IMR-90 (cell line): Measurements from ENCODE around the gene DIPK1A. TPM values are rescaled to one million over a fixed set of nuclear protein-coding genes. Genes with fewer than 3 reads are reported as not detected.

Experiments used
- ATAC-seq: fragments of 200-7000 bp; cut with Tn5 transposase; 2 replicates; pipeline ENCODE4 v1.9.1; 2020; ENCODE audit warnings: low read depth, mild to moderate bottlenecking, moderate library complexity
- BruUV-seq: library from RNA; stranded (reverse); fragments of 400-500 nt; replicated peaks from 2 replicates; lab custom pipeline; 2021; lab: Mats Ljungman, UMichigan
- CTCF ChIA-PET: fragments of 300-600 bp; formaldehyde crosslinking; extraction: SDS; loops from one replicate; lab custom pipeline; 2021; ENCODE audit warnings: antibody characterized with exemption; lab: Yijun Ruan, JAX
- POLR2A ChIA-PET: fragments of 300-600 bp; sonication (Branson Sonifier 250); formaldehyde crosslinking; loops from one replicate; lab custom pipeline; 2022; ENCODE audit warnings: antibody characterized with exemption; ENCODE audit not compliant: unreplicated experiment; lab: Charles Lee
- DNase-seq: peaks from one replicate; pipeline ENCODE4 v3.0.0; 2013
- H2AFZ ChIP-seq: replicated peaks from 2 replicates; pipeline ENCODE3; 2013; ENCODE audit warnings: low read length, mild to moderate bottlenecking; ENCODE audit not compliant: poor library complexity
- H2AK5ac ChIP-seq: 2 replicates; pipeline ENCODE4 v1.6.1; 2013; ENCODE audit warnings: low read depth, low read length, inconsistent platforms
- H2AK9ac ChIP-seq: replicated peaks from 2 replicates; pipeline ENCODE3; 2013; ENCODE audit warnings: mild to moderate bottlenecking, low read depth, low read length, moderate library complexity; ENCODE audit not compliant: poor library complexity
- H2BK120ac ChIP-seq: 2 replicates; pipeline ENCODE4 v1.6.1; 2013; ENCODE audit warnings: low read depth, low read length, inconsistent platforms
- H2BK15ac ChIP-seq: 3 replicates; pipeline ENCODE4 v1.6.1; 2013; ENCODE audit warnings: low read depth, low read length, inconsistent platforms
- H2BK20ac ChIP-seq: 2 replicates; pipeline ENCODE4 v1.6.1; 2013; ENCODE audit warnings: low read depth, mild to moderate bottlenecking, inconsistent platforms, low read length, moderate library complexity
- H2BK5ac ChIP-seq: 2 replicates; pipeline ENCODE4 v1.6.1; 2013; ENCODE audit warnings: mild to moderate bottlenecking, low read depth, low read length, inconsistent platforms; ENCODE audit not compliant: poor library complexity, severe bottlenecking
- H3K14ac ChIP-seq: replicated peaks from 2 replicates; pipeline ENCODE4 v1.6.1; 2013; ENCODE audit warnings: low read depth, low read length, inconsistent platforms
- H3K18ac ChIP-seq: 2 replicates; pipeline ENCODE4 v1.6.1; 2013; ENCODE audit warnings: low read depth, low read length, control low read depth
- H3K23ac ChIP-seq: 2 replicates; pipeline ENCODE4 v1.6.1; 2013; ENCODE audit warnings: low read depth, low read length, inconsistent platforms
- H3K27ac ChIP-seq: 2 replicates; pipeline ENCODE4 v1.5.1; 2013; ENCODE audit warnings: mild to moderate bottlenecking, control low read depth, low read length; ENCODE audit not compliant: insufficient read depth
- H3K27me3 ChIP-seq: 2 replicates; pipeline ENCODE4 v1.6.1; 2013; ENCODE audit warnings: low read length; ENCODE audit not compliant: control insufficient read depth, insufficient read depth
- H3K36me3 ChIP-seq: 2 replicates; pipeline ENCODE4 v1.6.1; 2013; ENCODE audit warnings: low read length, mixed read lengths; ENCODE audit not compliant: control insufficient read depth, insufficient read depth
- H3K4ac ChIP-seq: 2 replicates; pipeline ENCODE4 v1.6.1; 2013; ENCODE audit warnings: low read depth, low read length, inconsistent platforms
- H3K4me1 ChIP-seq: 2 replicates; pipeline ENCODE4 v1.6.1; 2013; ENCODE audit warnings: low read length, mixed read lengths; ENCODE audit not compliant: control insufficient read depth, insufficient read depth
- H3K4me2 ChIP-seq: 2 replicates; pipeline ENCODE4 v1.6.1; 2013; ENCODE audit warnings: low read depth, mild to moderate bottlenecking, control low read depth, low read length, moderate library complexity
- H3K4me3 ChIP-seq: 2 replicates; pipeline ENCODE4 v1.5.1; 2013; ENCODE audit warnings: low read depth, mild to moderate bottlenecking, control low read depth, low read length, moderate library complexity; ENCODE audit not compliant: insufficient read depth
- H3K56ac ChIP-seq: 2 replicates; pipeline ENCODE4 v1.6.1; 2013; ENCODE audit warnings: low read length, inconsistent platforms; ENCODE audit not compliant: insufficient read depth; ENCODE audit errors: extremely low read depth
- H3K79me1 ChIP-seq, 2 experiments: 2 replicates each; pipeline ENCODE4 v1.6.1; 2013; ENCODE audit warnings: low read length in 2 of 2, inconsistent platforms in 1 of 2, low read depth in 1 of 2
- H3K9ac ChIP-seq: 2 replicates; pipeline ENCODE4 v1.6.1; 2013; ENCODE audit warnings: low read depth, low read length, control low read depth
- H3K9me1 ChIP-seq: 2 replicates; pipeline ENCODE4 v1.6.1; 2013; ENCODE audit warnings: low read length, inconsistent platforms; ENCODE audit not compliant: insufficient read depth
- H3K9me3 ChIP-seq: 2 replicates; pipeline ENCODE4 v1.6.1; 2013; ENCODE audit warnings: low read length; ENCODE audit not compliant: control insufficient read depth, insufficient read depth
- H4K20me1 ChIP-seq: 2 replicates; pipeline ENCODE4 v1.6.1; 2013; ENCODE audit warnings: low read length, inconsistent platforms; ENCODE audit not compliant: insufficient read depth
- H4K5ac ChIP-seq: 2 replicates; pipeline ENCODE4 v1.6.1; 2013; ENCODE audit warnings: mild to moderate bottlenecking, low read depth, low read length, control low read depth
- H4K8ac ChIP-seq, 2 experiments: 2 replicates each; pipeline ENCODE4 v1.6.1; 2013; ENCODE audit warnings: low read depth in 2 of 2, low read length in 2 of 2, control low read depth in 1 of 2, inconsistent platforms in 1 of 2
- H4K91ac ChIP-seq: 2 replicates; pipeline ENCODE4 v1.6.1; 2013; ENCODE audit warnings: low read depth, low read length, inconsistent platforms; ENCODE audit not compliant: insufficient read depth
- BHLHE40 ChIP-seq: fragments of 150-350 bp; IDR thresholded peaks from 2 replicates; pipeline ENCODE4 v1.6.1; 2016; ENCODE audit warnings: mild to moderate bottlenecking, low read depth, low read length
- CEBPB ChIP-seq: IDR thresholded peaks from 2 replicates; pipeline ENCODE4 v1.6.1; 2012; ENCODE audit warnings: low read depth, low read length, improper control_type of control experiment
- CHD1 ChIP-seq: IDR thresholded peaks from 2 replicates; pipeline ENCODE4 v1.6.1; 2012; ENCODE audit warnings: low read depth, low read length, improper control_type of control experiment
- CTCF ChIP-seq: conservative IDR thresholded peaks from 2 replicates; pipeline ENCODE4 v1.5.1; 2012; ENCODE audit warnings: mild to moderate bottlenecking, low read depth, low read length, improper control_type of control experiment
- ELK1 ChIP-seq: fragments of 150-350 bp; IDR thresholded peaks from 2 replicates; pipeline ENCODE4 v1.6.1; 2016; ENCODE audit warnings: low read depth, mild to moderate bottlenecking, low read length, moderate library complexity, borderline replicate concordance
- FOS ChIP-seq: fragments of 150-350 bp; IDR thresholded peaks from 2 replicates; pipeline ENCODE4 v1.6.1; 2016; ENCODE audit warnings: low read depth, low read length
- MAFK ChIP-seq: IDR thresholded peaks from 2 replicates; pipeline ENCODE4 v1.6.1; 2012; ENCODE audit warnings: low read depth, low read length, improper control_type of control experiment
- MAZ ChIP-seq: IDR thresholded peaks from 2 replicates; pipeline ENCODE4 v1.6.1; 2012; ENCODE audit warnings: low read depth, mild to moderate bottlenecking, low read length, improper control_type of control experiment, moderate library complexity, borderline replicate concordance
- MXI1 ChIP-seq: IDR thresholded peaks from 2 replicates; pipeline ENCODE4 v1.6.1; 2012; ENCODE audit warnings: low read depth, mild to moderate bottlenecking, low read length, moderate library complexity, borderline replicate concordance
- NFE2L2 ChIP-seq: fragments of 150-350 bp; IDR thresholded peaks from 2 replicates; pipeline ENCODE4 v1.6.1; 2016; ENCODE audit warnings: low read depth, mild to moderate bottlenecking, low read length
- POLR2A ChIP-seq: IDR thresholded peaks from 2 replicates; pipeline ENCODE4 v1.6.1; 2012; ENCODE audit warnings: mild to moderate bottlenecking, low read depth, low read length
- RAD21 ChIP-seq: IDR thresholded peaks from 2 replicates; pipeline ENCODE4 v1.6.1; 2012; ENCODE audit warnings: low read length, improper control_type of control experiment
- RCOR1 ChIP-seq: IDR thresholded peaks from 2 replicates; pipeline ENCODE4 v1.6.1; 2012; ENCODE audit warnings: mild to moderate bottlenecking, low read length, improper control_type of control experiment; ENCODE audit not compliant: insufficient replicate concordance
- RFX5 ChIP-seq: IDR thresholded peaks from 2 replicates; pipeline ENCODE4 v1.8.0; 2012; ENCODE audit warnings: low read depth, mild to moderate bottlenecking, low read length, moderate library complexity
- SMC3 ChIP-seq: fragments of 150-350 bp; IDR thresholded peaks from 2 replicates; pipeline ENCODE4 v1.6.1; 2016; ENCODE audit warnings: low read depth, mild to moderate bottlenecking, antibody characterized with exemption, low read length, moderate library complexity
- USF2 ChIP-seq: fragments of 150-350 bp; IDR thresholded peaks from 2 replicates; pipeline ENCODE4 v1.6.1; 2017; ENCODE audit warnings: mild to moderate bottlenecking, antibody characterized with exemption, low read length, low read depth
- dilution Hi-C: fragments of 300-500 bp; cut with HindIII; formaldehyde crosslinking; loops from one replicate; pipeline ENCODE4 v1.14.3; 2018; ENCODE audit warnings: low sequenced_read_pairs; ENCODE audit not compliant: unreplicated experiment
- in situ Hi-C: fragments of 300-500 bp; cut with MboI; formaldehyde crosslinking; loops from 3 replicates; pipeline ENCODE4 v1.14.3; 2019; ENCODE audit warnings: low sequenced_read_pairs, inconsistent platforms, mixed read lengths
- intact Hi-C: fragments of 100-400 bp; cut with micrococcal nuclease; formaldehyde crosslinking; loops from 2 replicates; pipeline ENCODE4 v1.10.0; 2022
- polyA plus RNA-seq, 3 experiments: library from polyadenylated mRNA; depleted of rRNA; stranded (reverse); fragments of >200 nt; gene quantifications; 2 replicates each; pipeline ENCODE4 v1.2.3, GENCODE V29; 2012; ENCODE audit warnings: low replicate concordance in 1 of 3
- total RNA-seq: library from RNA; depleted of rRNA; stranded (reverse); fragments of >200 nt; gene quantifications from 2 replicates; pipeline ENCODE4 v1.2.3, GENCODE V29; 2012

The DIPK1A gene
- total and polyA plus RNA-seq, 2 of the 4 experiments (the other 2 are of a cell fraction), result 4.7 to 5.7 TPM

- Histone ChIP-seq H3K9ac (no peak overlapping the region), H2AK9ac (no peak overlapping the region), H3K18ac (no peak overlapping the region), H2AK5ac (no peak overlapping the region), H2AFZ (no peak overlapping the region), H3K4me3 (no peak overlapping the region), H4K5ac (no peak overlapping the region), H2BK120ac (no peak overlapping the region), H4K91ac (no peak overlapping the region), H3K56ac (no peak overlapping the region), H2BK15ac (no peak overlapping the region), H2BK20ac (no peak overlapping the region), H3K4me2 (no peak overlapping the region), H3K4ac (no peak overlapping the region), H3K23ac (no peak overlapping the region; the same call in 1 of the 2 replicates), H3K4me1 (no peaks in the 10 kb centered on the region), H3K9me1 (peaks cover 4% of the 10 kb centered on the region; the same call in 1 of the 2 replicates), H3K27ac (no peak overlapping the region), H2BK5ac (no peak overlapping the region), H3K27me3 (no peaks in the 10 kb centered on the region), H3K36me3 (no peaks in the 10 kb centered on the region), H4K20me1 (0 out of 2 replicates have a peak, but pooled peaks cover 3% of the 10 kb centered on the region), H3K14ac (no peak overlapping the region; the same call in 1 of the 2 replicates), H4K8ac (no peak overlapping the region), H3K9me3 (no peaks in the 10 kb centered on the region), H3K79me1 (peaks cover 0 to 7% of the 10 kb centered on the region in 2 experiments; a peak in 2 of 4 replicates)
- BruUV-seq, result no TSS peak
- DNase-seq, result no peak
- intact Hi-C loops (no loop called here), dilution Hi-C loops (no loop called here), in situ Hi-C loops (no loop called here)
- POLR2A ChIA-PET, result no interaction called here
- TF ChIP-seq NFE2L2 (no peak), POLR2A (no peak), RAD21 (no peak), MXI1 (no peak), CHD1 (no peak), RFX5 (no peak), MAZ (no peak), RCOR1 (no peak), CTCF (no peak), ELK1 (no peak), USF2 (no peak), FOS (no peak), MAFK (no peak), BHLHE40 (no peak), CEBPB (no peak), SMC3 (no peak)
- no peak for ATAC-seq
- CTCF ChIA-PET, result interaction anchor here (2.0 kb wide), 1 partner anchor 24 kb away, joined by 7 read pairs; no protein-coding TSS in a partner anchor
Observed at GRCh38 chr1:92883297-92883696, 78.0 kb downstream of the DIPK1A start.
